HG02973 (cell line): Measurements from ENCODE around the gene HACL1.

ENCODE experiments used
- ATAC-seq: cut with Tn5 transposase; IDR thresholded peaks from one replicate; pipeline ENCODE4 v1.9.1; 2021; ENCODE audit warnings: moderate library complexity; ENCODE audit not compliant: unreplicated experiment

The HACL1 gene

DNA sequence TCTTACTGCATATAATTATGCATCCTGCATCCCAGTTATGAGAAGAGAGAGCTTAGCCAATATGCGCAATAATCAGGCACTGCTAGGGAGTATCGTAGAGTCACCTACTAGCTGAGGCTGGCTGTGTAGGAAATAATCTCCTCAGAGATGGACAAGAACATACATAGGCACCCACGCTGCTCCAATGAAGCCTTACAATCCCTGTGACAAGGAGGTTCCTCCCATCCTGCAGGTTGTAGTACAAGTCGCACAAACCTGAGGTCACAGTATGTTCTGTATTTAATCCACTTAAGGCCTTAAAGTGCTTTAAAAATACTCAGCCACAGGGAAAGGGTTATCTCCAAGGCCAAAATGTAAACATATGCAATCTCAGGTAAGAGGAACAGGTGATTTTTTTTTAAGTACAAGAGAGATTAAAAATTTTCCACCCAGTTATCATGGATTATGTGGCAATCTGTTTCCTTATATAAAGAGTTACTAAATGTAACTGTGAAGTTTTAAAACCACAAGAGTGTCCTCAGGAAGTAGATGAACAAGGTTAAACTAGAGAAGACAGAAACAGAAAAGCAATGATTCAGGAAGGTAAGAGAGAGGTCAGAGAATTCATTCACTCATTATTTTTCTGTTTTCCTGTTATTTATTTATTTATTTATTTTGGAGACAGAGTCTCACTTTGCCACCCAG, 72.4 kb downstream of the HACL1 start:
- ATAC-seq: no peak

DNA sequence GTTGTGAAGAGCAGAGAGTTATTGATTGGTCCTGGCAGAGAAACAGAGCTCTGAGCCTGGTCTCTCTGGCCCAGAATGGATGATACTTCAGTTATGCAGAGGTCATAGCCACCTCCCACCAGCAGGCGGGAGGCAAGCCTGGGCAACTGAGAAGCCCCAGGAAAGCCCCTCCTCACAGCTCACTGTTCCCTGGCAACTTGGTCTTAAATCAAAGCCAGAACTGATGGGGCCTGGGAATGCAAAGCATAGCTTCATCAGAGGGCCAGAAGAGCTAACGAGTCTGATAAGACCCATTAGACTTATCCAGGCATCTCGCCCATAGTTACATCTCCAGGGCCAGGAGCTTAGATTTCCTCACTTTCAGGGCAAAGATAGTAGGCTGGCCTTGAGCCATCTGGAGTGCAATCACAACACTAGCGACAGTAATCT, 74.3 kb downstream of the HACL1 start:
- ATAC-seq: no peak

DNA sequence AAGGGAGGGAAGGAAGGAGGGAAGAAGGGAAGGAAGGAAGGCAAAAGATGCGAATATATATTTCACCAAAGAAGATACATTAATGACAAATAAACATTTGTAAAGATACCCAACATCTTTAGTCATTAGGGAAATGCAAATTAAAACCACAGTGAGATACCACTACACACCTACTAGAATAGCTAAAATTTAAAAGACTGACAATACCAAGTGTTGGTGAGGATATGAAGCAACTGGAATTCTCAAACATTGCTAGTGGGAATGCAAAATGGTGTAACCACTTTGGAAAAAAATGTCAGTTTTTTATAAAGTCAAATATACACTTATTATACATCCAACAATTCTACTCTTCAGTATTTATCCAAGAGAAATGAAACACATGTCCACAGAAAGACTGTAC, 75.6 kb downstream of the HACL1 start:
- no peak for ATAC-seq

DNA sequence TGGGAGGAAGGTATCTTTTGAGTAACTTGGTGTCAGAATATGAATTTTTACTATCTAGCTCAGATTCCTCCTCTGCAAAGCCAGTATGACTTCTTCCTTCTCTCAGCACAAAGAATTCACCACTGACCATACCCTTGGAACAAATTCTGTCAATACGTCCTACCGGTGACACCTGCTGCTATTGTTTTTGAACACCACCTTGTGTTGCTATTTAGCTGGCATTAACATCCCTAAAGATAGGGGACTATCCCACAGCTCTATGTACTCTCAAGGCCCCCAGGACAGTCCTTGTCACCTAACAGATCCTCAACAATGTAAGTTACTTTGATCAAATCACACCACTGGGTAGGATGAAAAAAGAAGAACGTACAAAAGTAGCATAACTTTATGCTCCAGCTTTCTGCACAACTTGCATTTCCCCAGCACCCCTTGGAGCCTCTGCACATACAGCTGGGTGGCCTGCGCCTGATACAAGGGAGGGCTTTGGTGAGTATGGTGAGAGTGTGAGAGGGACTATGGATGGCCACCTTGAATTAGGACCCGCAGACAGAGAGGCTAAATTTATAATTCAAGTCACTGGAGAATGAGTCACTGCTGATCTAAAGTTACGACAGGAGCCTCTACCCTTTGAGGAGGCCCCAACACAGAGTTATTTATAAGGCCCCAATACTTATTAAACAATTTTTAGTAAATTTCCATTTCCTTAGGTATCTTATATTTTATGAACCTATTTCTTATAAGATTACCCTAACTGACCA, 77.5 kb downstream of the HACL1 start:
- no peak for ATAC-seq

DNA sequence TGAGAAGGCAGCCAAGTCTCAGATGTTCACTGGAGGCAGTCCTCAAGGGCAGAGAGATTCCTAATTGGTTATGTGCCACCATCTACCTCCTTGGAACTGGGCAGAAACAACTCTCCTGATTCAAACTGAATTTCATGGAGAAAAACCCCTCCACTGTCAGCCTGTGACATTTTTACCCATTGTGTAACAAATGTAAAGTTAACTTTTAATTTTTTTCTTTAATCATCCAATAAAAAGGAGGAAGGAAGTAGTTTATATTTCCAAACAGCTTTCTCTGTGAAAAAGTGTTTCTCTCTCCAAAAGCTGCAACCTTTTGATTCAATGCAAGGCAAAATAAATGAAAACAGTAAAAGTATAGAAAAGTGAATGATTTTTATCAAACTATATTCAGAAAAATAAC, 79.4 kb downstream of the HACL1 start:
- no peak for ATAC-seq

DNA sequence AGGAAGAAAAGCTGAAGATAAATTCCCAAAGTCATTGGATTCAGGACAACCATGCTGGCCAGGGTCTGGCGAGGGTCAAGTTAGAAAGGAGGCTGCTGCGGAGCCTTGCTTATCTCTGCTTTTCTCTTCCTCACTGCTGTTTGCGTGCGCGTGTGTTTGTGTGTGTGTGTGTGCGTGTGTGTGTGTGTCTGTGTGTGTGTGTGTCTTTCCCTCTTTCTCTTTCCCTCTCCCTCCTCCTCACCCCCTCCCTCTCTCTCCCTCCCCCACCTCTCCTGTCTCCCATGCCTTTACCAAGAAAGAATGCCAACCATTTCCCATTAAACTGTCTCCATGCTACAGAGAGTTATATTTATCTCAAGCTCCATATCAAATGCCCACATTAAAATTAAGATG, 79.8 kb downstream of the HACL1 start, which contains the start of gene COLQ:
COLQ (minus strand) TSS at position 134 of the 393 bp plus-strand sequence; CDS start at position 53, 81 bp downstream.
- no peak for ATAC-seq

DNA sequence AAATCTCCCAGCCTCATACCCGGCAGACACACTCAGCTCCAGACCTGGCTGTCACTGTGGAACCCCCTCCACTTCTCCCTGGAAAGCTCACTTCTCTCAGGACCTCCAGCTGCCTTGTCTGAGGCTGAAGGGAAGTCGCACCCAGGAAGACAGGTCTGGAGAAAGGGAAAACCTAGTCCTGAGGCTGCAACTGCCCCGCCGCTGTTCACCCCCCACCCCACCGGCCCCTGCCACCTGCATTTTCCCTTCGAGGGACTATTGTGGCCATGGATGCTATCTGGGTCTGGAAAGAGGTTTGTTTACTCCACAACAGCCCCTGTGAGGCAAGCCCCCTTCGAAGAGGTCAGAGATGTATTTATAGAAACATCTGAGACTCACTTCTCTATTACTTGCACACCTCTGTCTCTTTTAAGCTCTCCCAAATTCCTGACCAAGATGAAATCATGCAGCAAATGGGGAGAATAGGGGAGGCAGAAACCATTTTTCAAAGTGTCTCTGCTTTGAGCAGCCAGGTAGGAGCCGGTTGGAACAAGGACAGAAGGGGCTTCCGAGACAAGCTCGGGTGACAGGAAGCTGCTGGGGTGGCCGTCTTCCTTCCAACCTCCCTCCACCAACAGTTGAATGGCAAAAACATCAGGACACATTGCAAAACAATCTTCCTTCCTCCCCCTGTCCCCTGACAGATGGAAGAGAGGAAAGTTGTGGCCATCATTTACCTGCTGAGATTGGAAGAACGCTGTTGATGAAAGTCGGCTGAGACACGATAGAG, 80.4 kb downstream of the HACL1 start:
- ATAC-seq: no peak

DNA sequence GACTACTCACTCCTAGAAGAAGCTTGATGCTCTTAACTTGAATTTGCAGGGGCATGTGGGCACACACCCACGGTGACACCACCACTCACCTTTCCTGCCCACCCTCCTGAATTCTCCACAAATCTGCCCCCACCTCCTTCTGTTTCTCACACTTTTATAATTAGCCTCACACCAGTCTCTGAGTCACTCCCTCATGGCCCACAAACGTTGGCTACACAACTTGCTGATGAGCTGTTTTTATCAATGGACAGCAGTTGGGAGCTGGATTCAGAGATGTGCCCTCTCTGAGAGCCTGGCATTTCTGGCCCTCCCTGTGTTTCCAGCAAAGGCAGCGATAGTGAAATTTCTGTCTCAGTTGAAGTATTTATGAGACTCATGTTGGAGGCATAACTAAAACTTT, 81.2 kb downstream of the HACL1 start:
- ATAC-seq: no peak

DNA sequence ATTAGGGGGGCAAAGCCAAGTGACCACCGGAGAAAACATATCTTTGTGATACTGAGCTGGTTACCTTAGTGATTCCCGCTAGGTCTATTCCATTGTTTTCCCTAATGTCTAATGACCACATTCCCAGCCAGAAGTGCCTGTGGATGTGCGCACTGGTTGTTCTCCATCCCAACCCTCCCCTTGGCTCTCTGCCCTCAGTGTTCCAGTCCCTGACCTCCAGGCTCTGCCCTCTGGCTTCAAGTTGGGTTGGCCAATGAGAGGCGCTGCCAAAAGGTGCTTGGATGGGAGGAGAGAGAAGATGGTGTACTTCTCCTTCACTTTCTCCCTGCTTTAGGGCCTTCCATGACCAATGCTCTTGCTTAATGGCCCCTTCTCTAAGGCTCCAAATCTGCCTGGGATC, 82.3 kb downstream of the HACL1 start:
- no peak for ATAC-seq

DNA sequence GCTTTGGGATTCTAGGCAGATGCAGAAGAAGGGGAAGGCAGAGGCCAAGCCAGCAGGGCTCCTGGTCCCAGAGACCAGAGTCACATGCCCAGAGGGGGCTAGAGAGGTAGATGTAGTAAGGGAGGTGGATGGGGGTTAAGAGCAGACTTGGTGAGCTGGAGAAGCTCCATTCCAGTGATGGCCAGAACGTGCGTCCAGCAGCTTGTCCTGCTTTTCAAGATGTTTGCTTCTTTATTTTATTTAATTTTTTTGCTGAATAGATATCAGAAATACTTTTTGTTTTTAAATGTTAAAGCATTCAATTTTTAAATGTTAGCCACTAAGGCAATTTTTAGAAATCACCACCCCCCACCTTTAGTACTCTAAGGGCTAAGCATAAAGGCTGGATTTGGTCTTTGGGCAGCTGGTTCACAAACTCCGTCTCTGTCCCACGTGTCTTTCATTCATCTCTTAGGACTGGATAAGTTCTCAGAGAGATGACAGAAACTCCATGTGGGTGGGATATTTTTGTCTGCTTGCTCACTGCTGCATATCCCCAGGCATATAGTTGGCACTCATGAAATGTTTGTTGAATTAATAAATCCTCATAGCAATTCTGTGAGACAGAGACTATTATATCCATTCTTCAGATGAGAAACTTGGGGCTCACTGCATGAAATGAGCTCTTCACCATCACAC, 86.6 kb downstream of the HACL1 start:
- ATAC-seq: no peak

DNA sequence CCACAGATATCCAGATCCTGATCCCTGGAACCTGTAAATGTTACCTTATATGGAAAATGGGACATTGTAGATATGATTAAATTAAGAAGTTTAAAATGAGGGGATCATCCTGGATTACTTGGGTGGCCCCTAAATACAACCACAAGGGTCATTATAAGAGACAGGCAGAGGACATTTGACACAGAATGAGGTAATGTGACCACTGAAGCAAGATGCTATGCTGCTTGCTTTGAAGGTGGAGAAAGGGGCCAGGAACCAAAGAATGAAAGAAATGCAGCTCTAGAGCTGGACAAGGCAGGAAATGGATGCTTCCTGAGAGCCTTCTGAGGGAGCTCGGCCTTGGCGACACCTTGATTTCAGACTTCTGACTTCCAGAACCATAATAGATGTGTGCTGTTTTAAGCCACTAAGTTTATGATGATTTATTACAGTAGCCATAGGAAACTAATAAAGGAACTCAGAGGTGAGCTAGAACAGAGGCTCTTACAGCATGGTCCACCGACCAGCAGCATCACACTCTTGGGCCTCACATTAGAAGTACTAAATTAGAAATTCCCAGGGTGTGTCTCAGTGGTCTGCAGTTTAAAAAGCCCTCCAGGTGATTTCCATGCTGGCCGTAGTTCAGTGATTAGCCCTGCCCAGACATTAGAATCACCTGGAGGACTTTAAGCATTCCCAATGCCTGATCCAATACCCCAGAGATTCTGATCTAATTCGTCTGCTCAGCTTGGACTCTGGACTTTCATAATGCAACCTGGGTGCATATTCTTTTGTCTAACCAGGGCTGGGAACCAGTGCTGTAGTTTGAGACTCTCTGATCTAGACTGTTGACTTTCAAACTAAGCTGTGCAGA, 87.3 kb downstream of the HACL1 start:
- ATAC-seq: no peak

DNA sequence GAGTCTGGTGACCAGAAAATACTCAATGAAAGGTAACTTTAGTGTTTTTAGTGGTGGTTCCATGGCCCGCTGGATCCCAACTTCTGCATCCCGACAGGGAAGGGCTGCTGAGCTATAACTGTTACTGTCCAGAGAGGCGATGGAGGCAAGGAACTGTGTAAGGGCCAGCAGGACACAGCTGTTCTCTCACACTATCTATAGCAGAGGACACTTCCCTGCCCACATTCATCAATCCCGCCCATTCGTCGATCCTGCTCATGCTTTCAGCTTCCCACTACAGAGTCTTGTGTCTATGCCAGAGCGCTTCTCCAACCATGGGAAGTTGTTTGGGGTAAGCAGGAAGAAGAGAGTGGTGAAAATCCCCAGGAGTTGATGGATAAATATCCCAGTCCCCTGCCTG, 88.3 kb downstream of the HACL1 start:
- no peak for ATAC-seq

DNA sequence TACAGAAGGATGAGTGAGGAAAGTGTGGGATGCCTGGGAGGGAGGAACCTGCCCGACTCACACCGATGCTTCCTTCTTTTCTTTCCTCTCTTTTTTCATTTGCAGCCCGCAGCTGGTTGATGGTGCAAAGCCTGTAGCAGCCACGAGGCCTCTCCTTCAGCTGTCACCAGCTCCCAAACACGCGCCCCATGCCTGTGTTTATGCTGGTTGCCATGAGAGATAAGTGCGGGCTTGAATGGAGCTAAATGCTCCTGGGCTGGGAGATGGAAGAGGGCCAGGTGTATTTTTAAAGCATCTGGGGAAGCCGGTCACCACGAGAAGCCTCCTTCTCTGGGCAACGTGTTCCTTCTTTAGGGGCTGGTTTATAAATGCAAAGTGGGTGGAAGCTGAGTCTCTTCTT, 89.2 kb downstream of the HACL1 start:
- no peak for ATAC-seq

DNA sequence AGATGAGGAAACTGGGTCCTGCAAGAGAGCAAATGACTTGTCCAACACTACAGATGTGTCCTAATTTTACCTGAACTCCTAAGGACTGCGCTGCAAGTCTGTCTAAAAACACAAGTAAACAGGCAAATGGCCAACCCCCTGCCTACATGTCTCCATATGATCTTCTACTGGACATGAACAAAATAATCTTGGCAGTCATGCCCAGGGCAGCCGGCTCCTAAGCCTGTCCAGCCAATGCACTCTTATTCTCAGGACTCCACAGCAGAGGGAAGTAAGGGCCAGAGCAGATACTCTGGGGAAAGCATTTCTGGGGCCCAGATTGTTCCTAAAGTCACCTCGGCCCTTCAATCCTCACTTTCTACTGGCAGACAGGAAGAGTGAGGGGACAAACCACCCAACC, 90.2 kb downstream of the HACL1 start:
- ATAC-seq: no peak
